Hepatocyte (in vitro differentiated cells): ENCODE measurements around the gene MB21D2. TPM values are rescaled to one million over a fixed set of nuclear protein-coding genes. Genes with fewer than 3 reads are reported as not detected.

Source experiments
- DNase-seq: peaks from one replicate; pipeline ENCODE4 v3.0.0-alpha.2; 2016; ENCODE audit warnings: low spot score
- H2AFZ ChIP-seq: fragments of 200-600 bp; sonication (generic); 2 replicates; pipeline ENCODE4 v1.6.0; 2016; ENCODE audit warnings: antibody characterized with exemption, mild to moderate bottlenecking
- H3K27ac ChIP-seq: fragments of 200-600 bp; sonication (generic); 2 replicates; pipeline ENCODE4 v1.5.1; 2016; ENCODE audit warnings: mild to moderate bottlenecking
- H3K27me3 ChIP-seq: fragments of 200-600 bp; sonication (generic); 2 replicates; pipeline ENCODE4 v1.6.1; 2016
- H3K36me3 ChIP-seq: fragments of 200-600 bp; sonication (generic); replicated peaks from 2 replicates; pipeline ENCODE4 v1.5.1; 2016; ENCODE audit warnings: low read depth; ENCODE audit not compliant: insufficient read depth
- H3K4me1 ChIP-seq: fragments of 200-600 bp; sonication (generic); 2 replicates; pipeline ENCODE4 v1.5.1; 2016; ENCODE audit warnings: mild to moderate bottlenecking, moderate library complexity; ENCODE audit not compliant: insufficient read depth
- H3K4me2 ChIP-seq: fragments of 200-600 bp; sonication (generic); 2 replicates; pipeline ENCODE4 v1.6.0; 2016
- H3K4me3 ChIP-seq: fragments of 200-600 bp; sonication (generic); 2 replicates; pipeline ENCODE4 v1.5.1; 2016; ENCODE audit warnings: mild to moderate bottlenecking
- H3K79me2 ChIP-seq: fragments of 200-600 bp; sonication (generic); 2 replicates; pipeline ENCODE4 v1.6.0; 2017; ENCODE audit warnings: mild to moderate bottlenecking
- H3K9me2 ChIP-seq: fragments of 200-600 bp; sonication (generic); replicated peaks from 2 replicates; pipeline ENCODE4 v1.6.0; 2017; ENCODE audit warnings: mild to moderate bottlenecking; ENCODE audit not compliant: insufficient read depth
- H3K9me3 ChIP-seq: fragments of 200-600 bp; sonication (generic); 2 replicates; pipeline ENCODE4 v1.5.1; 2016; ENCODE audit warnings: low read depth, mild to moderate bottlenecking
- H4K20me1 ChIP-seq: fragments of 200-600 bp; sonication (generic); 2 replicates; pipeline ENCODE4 v1.6.0; 2016; ENCODE audit warnings: mild to moderate bottlenecking; ENCODE audit not compliant: insufficient read depth, poor library complexity, severe bottlenecking
- EZH2 ChIP-seq: fragments of 200-600 bp; sonication (generic); IDR thresholded peaks from 2 replicates; pipeline ENCODE4 v1.6.1; 2016; ENCODE audit warnings: antibody characterized with exemption, mild to moderate bottlenecking, borderline replicate concordance
- EZH2phosphoT487 ChIP-seq: fragments of 200-600 bp; sonication (generic); IDR thresholded peaks from one replicate; pipeline ENCODE4 v1.6.1; 2018; ENCODE audit warnings: antibody characterized with exemption, mild to moderate bottlenecking, low read depth, moderate library complexity; ENCODE audit not compliant: unreplicated experiment, severe bottlenecking
- WGBS: methylation state at CpG from one replicate; pipeline ENCODE4 v1.1.6; 2016; ENCODE audit warnings: low lambda C conversion rate; ENCODE audit errors: missing lambda C conversion rate; 5-methylcytosine and 5-hydroxymethylcytosine counted together
- polyA plus RNA-seq: library from polyadenylated mRNA; unstranded; fragments of >200 nt; fragmentation: Nextera tagmentation; extraction: Ambion mirVana; gene quantifications from 2 replicates; pipeline ENCODE4 v1.2.1, GENCODE V29; 2016
- total RNA-seq: library from RNA; depleted of rRNA; stranded (reverse); fragments of >200 nt; gene quantifications from 2 replicates; pipeline ENCODE4 v1.2.3, GENCODE V29; 2014
- TF ChIP-seq, protein P1 (sequence below): fragments of 200-600 bp; sonication (generic); IDR thresholded peaks from 2 replicates; pipeline ENCODE4 v1.5.1; 2016; ENCODE audit warnings: antibody characterized with exemption, mild to moderate bottlenecking; ENCODE audit not compliant: poor library complexity

The MB21D2 gene
- total and polyA plus RNA-seq, 2 experiments from 2014 or later = 9.1 to 22.1 TPM

- H3K4me1 ChIP-seq = peaks cover 23% of the 10 kb centered on the region
- no peak overlapping the region for H3K4me2 ChIP-seq
- no peak overlapping the region for H3K27ac ChIP-seq
- H3K79me2 ChIP-seq = peaks cover 82% of the 10 kb centered on the region
- no peaks in the 10 kb centered on the region for H4K20me1 ChIP-seq
- no peaks in the 10 kb centered on the region for H3K9me3 ChIP-seq
- H3K36me3 ChIP-seq = no peaks in the 10 kb centered on the region
- no peaks in the 10 kb centered on the region for H3K9me2 ChIP-seq
- H2AFZ ChIP-seq = no peak overlapping the region
- 84% methylated on average over 3 of the region's 3 CpGs for WGBS
- H3K27me3 ChIP-seq = no peaks in the 10 kb centered on the region
- no peak overlapping the region for H3K4me3 ChIP-seq
- TF ChIP-seq EZH2 = no peak
- TF ChIP-seq EZH2phosphoT487 = no peak
- TF ChIP-seq, protein P1, sequence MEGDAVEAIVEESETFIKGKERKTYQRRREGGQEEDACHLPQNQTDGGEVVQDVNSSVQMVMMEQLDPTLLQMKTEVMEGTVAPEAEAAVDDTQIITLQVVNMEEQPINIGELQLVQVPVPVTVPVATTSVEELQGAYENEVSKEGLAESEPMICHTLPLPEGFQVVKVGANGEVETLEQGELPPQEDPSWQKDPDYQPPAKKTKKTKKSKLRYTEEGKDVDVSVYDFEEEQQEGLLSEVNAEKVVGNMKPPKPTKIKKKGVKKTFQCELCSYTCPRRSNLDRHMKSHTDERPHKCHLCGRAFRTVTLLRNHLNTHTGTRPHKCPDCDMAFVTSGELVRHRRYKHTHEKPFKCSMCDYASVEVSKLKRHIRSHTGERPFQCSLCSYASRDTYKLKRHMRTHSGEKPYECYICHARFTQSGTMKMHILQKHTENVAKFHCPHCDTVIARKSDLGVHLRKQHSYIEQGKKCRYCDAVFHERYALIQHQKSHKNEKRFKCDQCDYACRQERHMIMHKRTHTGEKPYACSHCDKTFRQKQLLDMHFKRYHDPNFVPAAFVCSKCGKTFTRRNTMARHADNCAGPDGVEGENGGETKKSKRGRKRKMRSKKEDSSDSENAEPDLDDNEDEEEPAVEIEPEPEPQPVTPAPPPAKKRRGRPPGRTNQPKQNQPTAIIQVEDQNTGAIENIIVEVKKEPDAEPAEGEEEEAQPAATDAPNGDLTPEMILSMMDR = no peak
- DNase-seq = no peak
Measured at GRCh38 chr3:192899540-192899982, 18.1 kb downstream of the MB21D2 start.

DNA sequence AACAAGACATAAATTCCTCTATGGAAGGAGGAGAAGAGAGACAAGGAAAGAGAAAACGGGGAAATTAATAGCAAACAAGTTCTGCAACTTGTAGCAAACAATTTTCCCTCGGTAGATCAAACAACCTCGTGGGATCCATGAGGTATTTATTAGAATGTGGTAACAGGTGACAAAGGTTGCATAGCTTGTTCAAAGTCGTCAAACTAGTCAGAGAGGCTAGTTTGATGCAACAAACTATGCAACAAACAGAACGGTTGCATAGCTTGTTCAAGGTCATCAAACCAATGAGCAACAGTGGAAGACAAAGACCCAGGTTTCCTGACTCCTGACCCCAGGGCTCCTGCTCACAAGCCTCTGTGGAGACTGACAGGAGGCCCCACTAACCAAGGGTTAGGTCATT, 20.7 kb downstream of the MB21D2 start:
- Histone ChIP-seq H2AFZ (no peak overlapping the region), H3K27ac (peak overlapping the region; percentile 79), H4K20me1 (no peaks in the 10 kb centered on the region), H3K9me3 (no peaks in the 10 kb centered on the region), H3K36me3 (no peaks in the 10 kb centered on the region), H3K79me2 (peaks cover 85% of the 10 kb centered on the region), H3K4me3 (no peak overlapping the region), H3K9me2 (no peaks in the 10 kb centered on the region), H3K4me2 (peak overlapping the region; percentile 5), H3K4me1 (peaks cover 21% of the 10 kb centered on the region), H3K27me3 (no peaks in the 10 kb centered on the region)
- peak; percentile 62 for DNase-seq
- TF ChIP-seq, protein P1 = no peak
- TF ChIP-seq EZH2phosphoT487 (no peak), EZH2 (no peak)
- 42% methylated on average over 5 of the region's 5 CpGs for WGBS

DNA sequence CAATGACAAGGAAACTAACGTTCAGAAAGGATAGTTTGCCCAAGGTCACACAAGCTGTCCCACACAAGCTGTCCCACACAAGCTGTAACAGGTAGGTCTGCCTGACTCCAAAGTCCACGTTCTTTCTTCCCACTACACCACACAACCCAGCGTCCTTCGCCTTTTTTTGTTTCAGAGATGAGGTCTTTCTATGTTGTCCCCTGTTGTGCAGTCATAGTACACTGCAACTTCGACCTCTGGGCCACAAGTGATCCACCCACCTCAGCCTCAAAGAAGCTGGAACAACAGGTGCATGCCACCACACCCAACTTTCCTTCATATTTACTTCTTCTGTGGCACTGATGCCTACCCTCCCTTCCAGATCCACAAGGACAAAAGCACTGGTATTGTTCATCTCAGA, 21.4 kb downstream of the MB21D2 start:
- no peak for DNase-seq
- Histone ChIP-seq H3K9me3 (no peaks in the 10 kb centered on the region), H2AFZ (no peak overlapping the region), H3K27ac (peak overlapping the region; percentile 79), H3K4me1 (peaks cover 24% of the 10 kb centered on the region), H3K9me2 (no peaks in the 10 kb centered on the region), H4K20me1 (no peaks in the 10 kb centered on the region), H3K4me3 (no peak overlapping the region), H3K4me2 (peak overlapping the region; percentile 5), H3K27me3 (no peaks in the 10 kb centered on the region), H3K36me3 (no peaks in the 10 kb centered on the region), H3K79me2 (peaks cover 87% of the 10 kb centered on the region)
- WGBS = 56% methylated on average over 5 of the region's 5 CpGs
- TF ChIP-seq, protein P1 = no peak
- TF ChIP-seq EZH2 (no peak), EZH2phosphoT487 (no peak)

GRCh38 chr3:192894676-192895075, 23.0 kb downstream of the MB21D2 start:
- no peak for DNase-seq
- Histone ChIP-seq H4K20me1 (no peaks in the 10 kb centered on the region), H2AFZ (no peak overlapping the region), H3K27ac (peak overlapping the region; percentile 79), H3K9me2 (no peaks in the 10 kb centered on the region), H3K4me3 (no peak overlapping the region), H3K27me3 (no peaks in the 10 kb centered on the region), H3K9me3 (no peaks in the 10 kb centered on the region), H3K79me2 (peaks cover 90% of the 10 kb centered on the region), H3K4me1 (peaks cover 35% of the 10 kb centered on the region), H3K4me2 (no peak overlapping the region), H3K36me3 (no peaks in the 10 kb centered on the region)
- 47% methylated on average over 5 of the region's 5 CpGs for WGBS
- no peak for TF ChIP-seq EZH2
- TF ChIP-seq EZH2phosphoT487 = no peak
- TF ChIP-seq, protein P1 = no peak
